Measurements from ENCODE around the gene SLC22A23. TPM values are rescaled to one million over a fixed set of nuclear protein-coding genes. Genes with fewer than 3 reads are reported as not detected.

The SLC22A23 gene
- polyA plus RNA-seq, 1 donor (not counting 4 experiments of a cell fraction or from before 2014, with no cell fraction given) = 4.3 TPM

GRCh38 chr6:3293271-3294155 lies 163.3 kb downstream of the SLC22A23 start:
- no peak overlapping the region for H2AFZ ChIP-seq (ENCODE audit: control insufficient read depth, low read length)
- no peak overlapping the region for H3K4me2 ChIP-seq (ENCODE audit: control insufficient read depth, extremely low read depth, insufficient read depth, low read depth, low read length)
- peaks cover 0 to 9% of the 10 kb centered on the region in 2 experiments for H3K36me3 ChIP-seq (ENCODE audit: control insufficient read depth in 2 of 2, extremely low read depth in 1 of 2, insufficient read depth in 2 of 2, low read length in 2 of 2)
- TF ChIP-seq CTCF (optimal IDR thresholded peaks at IDR 0.05 in 1 of 3, IDR thresholded peaks at IDR 0.05 in 1 of 3, conservative IDR thresholded peaks at IDR 0.05 in 1 of 3; ENCODE audit: extremely low read depth in 1 of 3, insufficient read depth in 2 of 3, low read length in 3 of 3) (no peak), EZH2 (IDR thresholded peaks at IDR 0.05; ENCODE audit: low read length) (no peak)
- no peaks in the 10 kb centered on the region for H3K9me3 ChIP-seq (ENCODE audit: control insufficient read depth, low read depth, low read length)
- FAIRE-seq (no peak), DNase-seq (ENCODE audit: low read depth, low spot score) (no peak)
- H3K79me2 ChIP-seq (ENCODE audit: control insufficient read depth, insufficient read depth, low read length) = no peaks in the 10 kb centered on the region
- H3K27ac ChIP-seq (ENCODE audit: control insufficient read depth, insufficient read depth, low read length) = no peak overlapping the region
- H3K4me1 ChIP-seq (ENCODE audit: control insufficient read depth, extremely low read depth, insufficient read depth, low read length) = no peaks in the 10 kb centered on the region
- H4K20me1 ChIP-seq (ENCODE audit: control insufficient read depth, extremely low read depth, insufficient read depth, low read length) = no peaks in the 10 kb centered on the region
- no peak overlapping the region for H3K4me3 ChIP-seq (ENCODE audit: control insufficient read depth in 2 of 3, extremely low read depth in 1 of 3, insufficient read depth in 2 of 3, low read depth in 1 of 3, low read length in 3 of 3)
- H3K9me1 ChIP-seq (ENCODE audit: control insufficient read depth, extremely low read depth, insufficient read depth, low read length) = no peaks in the 10 kb centered on the region
- no peak overlapping the region for H3K9ac ChIP-seq (ENCODE audit: control insufficient read depth, extremely low read depth, insufficient read depth, low read length)
- no peaks in the 10 kb centered on the region for H3K27me3 ChIP-seq (ENCODE audit: control insufficient read depth, extremely low read depth, insufficient read depth, low read length)
- dilution Hi-C loops (cut with MboI; ENCODE audit: extremely low pct_ligation_motif_present, low sequenced_read_pairs) = no loop called here

DNA sequence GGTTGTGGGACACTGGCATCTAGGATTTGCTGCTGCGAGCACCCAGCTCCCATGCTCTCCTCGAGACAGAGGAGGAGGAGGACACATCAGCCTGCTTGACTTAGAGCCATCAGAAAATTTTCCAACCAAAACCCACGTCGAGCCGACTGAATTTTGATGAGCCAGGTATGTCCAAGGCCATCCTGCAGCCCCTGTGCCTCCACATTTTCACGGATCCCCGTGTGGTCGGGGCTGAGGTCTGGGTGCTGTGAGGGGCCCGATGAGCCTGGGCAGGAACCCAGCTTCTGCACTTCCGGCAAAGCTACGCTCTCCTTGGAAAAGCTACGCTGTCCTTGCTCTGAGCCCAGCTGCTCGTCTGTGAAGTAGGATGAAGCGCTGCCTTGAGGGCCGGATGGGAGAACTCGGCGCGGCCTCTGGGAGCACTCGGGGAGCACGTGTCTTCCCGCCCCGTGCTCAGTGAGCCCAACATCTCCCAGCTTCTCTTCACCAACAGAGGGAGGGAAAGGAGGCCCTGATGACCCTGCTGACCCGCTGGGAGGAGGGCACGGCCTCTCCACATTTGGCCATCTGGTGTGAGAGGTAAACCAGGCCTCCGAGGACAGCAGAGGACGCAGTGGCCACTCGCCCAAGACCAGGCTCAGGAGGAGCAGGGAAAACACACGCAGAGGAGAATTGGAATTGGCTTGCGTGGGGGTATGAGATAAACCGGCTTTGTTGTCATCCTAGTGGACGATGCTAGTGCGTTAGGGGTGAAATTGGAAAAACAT lies 164.2 kb downstream of the SLC22A23 start:
- no peak overlapping the region for H3K4me2 ChIP-seq (ENCODE audit: control insufficient read depth, extremely low read depth, insufficient read depth, low read depth, low read length)
- no peaks in the 10 kb centered on the region for H3K79me2 ChIP-seq (ENCODE audit: control insufficient read depth, insufficient read depth, low read length)
- H4K20me1 ChIP-seq (ENCODE audit: control insufficient read depth, extremely low read depth, insufficient read depth, low read length) = no peaks in the 10 kb centered on the region
- TF ChIP-seq EZH2 (IDR thresholded peaks at IDR 0.05; ENCODE audit: low read length) = no peak
- no peak for TF ChIP-seq CTCF (optimal IDR thresholded peaks at IDR 0.05 in 1 of 3, IDR thresholded peaks at IDR 0.05 in 1 of 3, conservative IDR thresholded peaks at IDR 0.05 in 1 of 3; ENCODE audit: extremely low read depth in 1 of 3, insufficient read depth in 2 of 3, low read length in 3 of 3)
- dilution Hi-C loops (cut with MboI; ENCODE audit: extremely low pct_ligation_motif_present, low sequenced_read_pairs) = no loop called here
- H3K27me3 ChIP-seq (ENCODE audit: control insufficient read depth, extremely low read depth, insufficient read depth, low read length) = no peaks in the 10 kb centered on the region
- DNase-seq (ENCODE audit: low read depth, low spot score) = no peak
- no peaks in the 10 kb centered on the region for H3K4me1 ChIP-seq (ENCODE audit: control insufficient read depth, extremely low read depth, insufficient read depth, low read length)
- H3K9me1 ChIP-seq (ENCODE audit: control insufficient read depth, extremely low read depth, insufficient read depth, low read length) = no peaks in the 10 kb centered on the region
- H2AFZ ChIP-seq (ENCODE audit: control insufficient read depth, low read length) = no peak overlapping the region
- no peak overlapping the region for H3K27ac ChIP-seq (ENCODE audit: control insufficient read depth, insufficient read depth, low read length)
- H3K9ac ChIP-seq (ENCODE audit: control insufficient read depth, extremely low read depth, insufficient read depth, low read length) = no peak overlapping the region
- H3K36me3 ChIP-seq (ENCODE audit: control insufficient read depth in 2 of 2, extremely low read depth in 1 of 2, insufficient read depth in 2 of 2, low read length in 2 of 2) = peaks cover 0 to 9% of the 10 kb centered on the region in 2 experiments
- H3K4me3 ChIP-seq (ENCODE audit: control insufficient read depth in 2 of 3, extremely low read depth in 1 of 3, insufficient read depth in 2 of 3, low read depth in 1 of 3, low read length in 3 of 3) = no peak overlapping the region
- no peak for FAIRE-seq
- H3K9me3 ChIP-seq (ENCODE audit: control insufficient read depth, low read depth, low read length) = no peaks in the 10 kb centered on the region

All from keratinocyte (primary cell).